HepG2 (cell line): ENCODE data around the gene MAPK1. TPM values are rescaled to one million over a fixed set of nuclear protein-coding genes. Genes with fewer than 3 reads are reported as not detected.

Source experiments
- MTF1 ChIP-seq: sonication (generic); formaldehyde crosslinking; IDR thresholded peaks from 2 replicates; pipeline ENCODE4 v1.5.0; 2020; ENCODE audit warnings: missing genetic modification reagents
- NFYB ChIP-seq: sonication (generic); formaldehyde crosslinking; IDR thresholded peaks from 2 replicates; pipeline ENCODE4 v1.4.0; 2020; ENCODE audit warnings: missing genetic modification reagents
- SMC3 ChIP-seq: IDR thresholded peaks from 2 replicates; pipeline ENCODE4 v1.6.1; 2011; ENCODE audit warnings: low read length, improper control_type of control experiment
- ZBTB7A ChIP-seq: sonication (generic); formaldehyde crosslinking; IDR thresholded peaks from 2 replicates; pipeline ENCODE4 v1.8.0; 2022; ENCODE audit warnings: mild to moderate bottlenecking, missing genetic modification reagents
- polyA plus RNA-seq, 8 experiments: library from polyadenylated mRNA; depleted of rRNA in 3 of 8; stranded (reverse) in 7 of 8; unstranded in 1 of 8; fragments of >200 nt; fragmentation: Illumina TruSeq in 4 of 8; extraction: Trizol in 4 of 8; gene quantifications; 2 replicates each; pipeline versions ENCODE4 v1.2.1 to v1.2.3, GENCODE V29; 2011 to 2016; ENCODE audit warnings: low read depth in 4 of 8, missing spikeins in 1 of 8, mixed read lengths in 1 of 8; ENCODE audit not compliant: insufficient read depth in 1 of 8
- total RNA-seq, 5 experiments: library from RNA; depleted of rRNA; stranded (reverse); fragments of >200 nt; fragmentation: Illumina TruSeq; extraction: Trizol; gene quantifications; 2 replicates each; pipeline ENCODE4 v1.2.3, GENCODE V29; 2016; ENCODE audit warnings: low read depth in 1 of 5
- TF ChIP-seq, protein P1 (sequence below), 2 experiments: fragments of 450-650 bp in 1 of 2; sonication (generic) in 1 of 2; formaldehyde crosslinking in 1 of 2; IDR thresholded peaks; 2 replicates each; pipeline versions ENCODE4 v1.6.1 to v1.8.0; 2016 to 2022; ENCODE audit warnings: antibody characterized with exemption in 1 of 2, mild to moderate bottlenecking in 1 of 2, missing genetic modification reagents in 1 of 2
- TF ChIP-seq, protein P2 (sequence below): sonication (generic); formaldehyde crosslinking; IDR thresholded peaks from 2 replicates; pipeline ENCODE4 v1.8.0; 2022; ENCODE audit warnings: mild to moderate bottlenecking, missing genetic modification reagents
- TF ChIP-seq, protein P3 (sequence below): sonication (generic); formaldehyde crosslinking; IDR thresholded peaks from 2 replicates; pipeline ENCODE4 v1.5.0; 2020; ENCODE audit warnings: mild to moderate bottlenecking, missing genetic modification reagents

The MAPK1 gene
- total and polyA plus RNA-seq, 2 of the 13 experiments (the other 11 are each of a cell fraction or from before 2014, with no cell fraction given): 107 to 114 TPM

DNA sequence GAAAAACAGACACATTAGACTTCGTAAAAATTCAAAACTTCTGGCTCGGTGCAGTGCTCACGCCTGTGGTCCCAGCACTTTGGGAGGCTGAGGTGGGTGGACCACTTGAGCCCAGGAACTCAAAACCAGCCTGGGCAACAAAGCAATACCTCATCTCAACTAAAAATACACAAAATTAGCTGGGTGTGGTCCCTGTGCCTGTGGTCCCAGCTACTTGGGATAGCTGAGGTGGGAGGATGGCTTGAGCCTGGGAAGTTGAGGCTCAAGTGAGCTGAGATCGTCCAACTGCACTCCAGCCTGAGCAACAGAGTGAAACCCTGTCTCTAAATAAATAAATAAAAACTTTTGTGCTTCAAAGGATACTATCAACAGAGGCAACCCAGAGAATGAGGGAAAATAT, 155.6 kb downstream of the MAPK1 start (continued):
- TF ChIP-seq, protein P1, sequence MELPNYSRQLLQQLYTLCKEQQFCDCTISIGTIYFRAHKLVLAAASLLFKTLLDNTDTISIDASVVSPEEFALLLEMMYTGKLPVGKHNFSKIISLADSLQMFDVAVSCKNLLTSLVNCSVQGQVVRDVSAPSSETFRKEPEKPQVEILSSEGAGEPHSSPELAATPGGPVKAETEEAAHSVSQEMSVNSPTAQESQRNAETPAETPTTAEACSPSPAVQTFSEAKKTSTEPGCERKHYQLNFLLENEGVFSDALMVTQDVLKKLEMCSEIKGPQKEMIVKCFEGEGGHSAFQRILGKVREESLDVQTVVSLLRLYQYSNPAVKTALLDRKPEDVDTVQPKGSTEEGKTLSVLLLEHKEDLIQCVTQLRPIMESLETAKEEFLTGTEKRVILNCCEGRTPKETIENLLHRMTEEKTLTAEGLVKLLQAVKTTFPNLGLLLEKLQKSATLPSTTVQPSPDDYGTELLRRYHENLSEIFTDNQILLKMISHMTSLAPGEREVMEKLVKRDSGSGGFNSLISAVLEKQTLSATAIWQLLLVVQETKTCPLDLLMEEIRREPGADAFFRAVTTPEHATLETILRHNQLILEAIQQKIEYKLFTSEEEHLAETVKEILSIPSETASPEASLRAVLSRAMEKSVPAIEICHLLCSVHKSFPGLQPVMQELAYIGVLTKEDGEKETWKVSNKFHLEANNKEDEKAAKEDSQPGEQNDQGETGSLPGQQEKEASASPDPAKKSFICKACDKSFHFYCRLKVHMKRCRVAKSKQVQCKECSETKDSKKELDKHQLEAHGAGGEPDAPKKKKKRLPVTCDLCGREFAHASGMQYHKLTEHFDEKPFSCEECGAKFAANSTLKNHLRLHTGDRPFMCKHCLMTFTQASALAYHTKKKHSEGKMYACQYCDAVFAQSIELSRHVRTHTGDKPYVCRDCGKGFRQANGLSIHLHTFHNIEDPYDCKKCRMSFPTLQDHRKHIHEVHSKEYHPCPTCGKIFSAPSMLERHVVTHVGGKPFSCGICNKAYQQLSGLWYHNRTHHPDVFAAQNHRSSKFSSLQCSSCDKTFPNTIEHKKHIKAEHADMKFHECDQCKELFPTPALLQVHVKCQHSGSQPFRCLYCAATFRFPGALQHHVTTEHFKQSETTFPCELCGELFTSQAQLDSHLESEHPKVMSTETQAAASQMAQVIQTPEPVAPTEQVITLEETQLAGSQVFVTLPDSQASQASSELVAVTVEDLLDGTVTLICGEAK (IDR thresholded peaks at IDR 0.05): no peak
- TF ChIP-seq, protein P1 (CRISPR knock-in tag; IDR thresholded peaks at IDR 0.05): no peak
- TF ChIP-seq NFYB (no peak), SMC3 (no peak), ZBTB7A (CRISPR knock-in tag) (no peak), MTF1 (CRISPR knock-in tag) (no peak)
- TF ChIP-seq, protein P2, sequence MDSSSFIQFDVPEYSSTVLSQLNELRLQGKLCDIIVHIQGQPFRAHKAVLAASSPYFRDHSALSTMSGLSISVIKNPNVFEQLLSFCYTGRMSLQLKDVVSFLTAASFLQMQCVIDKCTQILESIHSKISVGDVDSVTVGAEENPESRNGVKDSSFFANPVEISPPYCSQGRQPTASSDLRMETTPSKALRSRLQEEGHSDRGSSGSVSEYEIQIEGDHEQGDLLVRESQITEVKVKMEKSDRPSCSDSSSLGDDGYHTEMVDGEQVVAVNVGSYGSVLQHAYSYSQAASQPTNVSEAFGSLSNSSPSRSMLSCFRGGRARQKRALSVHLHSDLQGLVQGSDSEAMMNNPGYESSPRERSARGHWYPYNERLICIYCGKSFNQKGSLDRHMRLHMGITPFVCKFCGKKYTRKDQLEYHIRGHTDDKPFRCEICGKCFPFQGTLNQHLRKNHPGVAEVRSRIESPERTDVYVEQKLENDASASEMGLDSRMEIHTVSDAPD (CRISPR knock-in tag): no peak
- TF ChIP-seq, protein P3, sequence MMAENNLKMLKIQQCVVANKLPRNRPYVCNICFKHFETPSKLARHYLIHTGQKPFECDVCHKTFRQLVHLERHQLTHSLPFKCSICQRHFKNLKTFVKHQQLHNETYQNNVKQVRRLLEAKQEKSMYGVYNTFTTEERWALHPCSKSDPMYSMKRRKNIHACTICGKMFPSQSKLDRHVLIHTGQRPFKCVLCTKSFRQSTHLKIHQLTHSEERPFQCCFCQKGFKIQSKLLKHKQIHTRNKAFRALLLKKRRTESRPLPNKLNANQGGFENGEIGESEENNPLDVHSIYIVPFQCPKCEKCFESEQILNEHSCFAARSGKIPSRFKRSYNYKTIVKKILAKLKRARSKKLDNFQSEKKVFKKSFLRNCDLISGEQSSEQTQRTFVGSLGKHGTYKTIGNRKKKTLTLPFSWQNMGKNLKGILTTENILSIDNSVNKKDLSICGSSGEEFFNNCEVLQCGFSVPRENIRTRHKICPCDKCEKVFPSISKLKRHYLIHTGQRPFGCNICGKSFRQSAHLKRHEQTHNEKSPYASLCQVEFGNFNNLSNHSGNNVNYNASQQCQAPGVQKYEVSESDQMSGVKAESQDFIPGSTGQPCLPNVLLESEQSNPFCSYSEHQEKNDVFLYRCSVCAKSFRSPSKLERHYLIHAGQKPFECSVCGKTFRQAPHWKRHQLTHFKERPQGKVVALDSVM (CRISPR knock-in tag): no peak
